K562 (cell line): Measurements from ENCODE around the gene SLX9.

ENCODE experiments used
- CTCF ChIP-seq, 3 experiments: IDR thresholded peaks in 2 of 3; conservative IDR thresholded peaks in 1 of 3; 2 replicates each; pipeline ENCODE4 v1.5.1; 2011 to 2012; ENCODE audit warnings: low read length in 3 of 3, mild to moderate bottlenecking in 3 of 3, control low read depth in 2 of 3, improper control_type of control experiment in 1 of 3, inconsistent platforms in 1 of 3, low read depth in 1 of 3, mixed read lengths in 1 of 3, moderate library complexity in 1 of 3; ENCODE audit not compliant: insufficient read depth in 2 of 3
- ESRRA ChIP-seq: fragments of 450-650 bp; IDR thresholded peaks from 2 replicates; pipeline ENCODE4 v1.6.1; 2014; ENCODE audit warnings: low read depth, mild to moderate bottlenecking, moderate library complexity, borderline replicate concordance
- EZH2 ChIP-seq: IDR thresholded peaks from 2 replicates; pipeline ENCODE4 v1.6.1; 2012; ENCODE audit warnings: low read depth, mild to moderate bottlenecking, inconsistent platforms, low read length, borderline replicate concordance
- KDM1A ChIP-seq, 2 experiments: fragments of 450-650 bp; IDR thresholded peaks; 2 replicates each; pipeline ENCODE4 v1.6.1; 2016; ENCODE audit warnings: mild to moderate bottlenecking in 2 of 2
- KLF16 ChIP-seq: IDR thresholded peaks from 2 replicates; pipeline ENCODE4 v1.6.1; 2016; ENCODE audit warnings: antibody characterized with exemption
- MTA1 ChIP-seq: fragments of 450-650 bp; IDR thresholded peaks from 2 replicates; pipeline ENCODE4 v1.6.1; 2017; ENCODE audit warnings: borderline replicate concordance
- POLR2A ChIP-seq: fragments of 450-650 bp; conservative IDR thresholded peaks from 2 replicates; pipeline ENCODE4 v1.6.1; 2016
- THRB ChIP-seq: fragments of 450-650 bp; formaldehyde crosslinking; conservative IDR thresholded peaks from 2 replicates; pipeline ENCODE4 v1.4.0; 2022; ENCODE audit warnings: mild to moderate bottlenecking, missing genetic modification characterization
- TF ChIP-seq, protein P1 (sequence below): sonication (generic); formaldehyde crosslinking; IDR thresholded peaks from 2 replicates; pipeline ENCODE4 v1.8.0; 2022; ENCODE audit warnings: mild to moderate bottlenecking, low read depth, missing genetic modification reagents

- no peak for TF ChIP-seq CTCF (IDR thresholded peaks at IDR 0.05 in 2 of 3, conservative IDR thresholded peaks at IDR 0.05 in 1 of 3; ENCODE audit: insufficient read depth in 2 of 3, low read depth in 1 of 3, low read length in 3 of 3)
- no peak for TF ChIP-seq KLF16
- no peak for TF ChIP-seq POLR2A
- TF ChIP-seq, protein P1, sequence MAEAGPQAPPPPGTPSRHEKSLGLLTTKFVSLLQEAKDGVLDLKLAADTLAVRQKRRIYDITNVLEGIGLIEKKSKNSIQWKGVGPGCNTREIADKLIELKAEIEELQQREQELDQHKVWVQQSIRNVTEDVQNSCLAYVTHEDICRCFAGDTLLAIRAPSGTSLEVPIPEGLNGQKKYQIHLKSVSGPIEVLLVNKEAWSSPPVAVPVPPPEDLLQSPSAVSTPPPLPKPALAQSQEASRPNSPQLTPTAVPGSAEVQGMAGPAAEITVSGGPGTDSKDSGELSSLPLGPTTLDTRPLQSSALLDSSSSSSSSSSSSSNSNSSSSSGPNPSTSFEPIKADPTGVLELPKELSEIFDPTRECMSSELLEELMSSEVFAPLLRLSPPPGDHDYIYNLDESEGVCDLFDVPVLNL (CRISPR knock-in tag), result no peak
- TF ChIP-seq THRB (CRISPR knock-in tag), result no peak
- TF ChIP-seq KDM1A (IDR thresholded peaks at IDR 0.05), result no peak
- TF ChIP-seq MTA1, result no peak
- no peak for TF ChIP-seq ESRRA
- TF ChIP-seq EZH2, result no peak
Measured at GRCh38 chr21:44949161-44949778, 9.4 kb downstream of the SLX9 start.
